ENCODE data around the gene LRPAP1.
"Not testable (repeated sequence)": the region's sequence is repeated elsewhere in the genome, so short reads cannot be mapped to it uniquely, and the experiment has no call there.

Gene LRPAP1, protein sequence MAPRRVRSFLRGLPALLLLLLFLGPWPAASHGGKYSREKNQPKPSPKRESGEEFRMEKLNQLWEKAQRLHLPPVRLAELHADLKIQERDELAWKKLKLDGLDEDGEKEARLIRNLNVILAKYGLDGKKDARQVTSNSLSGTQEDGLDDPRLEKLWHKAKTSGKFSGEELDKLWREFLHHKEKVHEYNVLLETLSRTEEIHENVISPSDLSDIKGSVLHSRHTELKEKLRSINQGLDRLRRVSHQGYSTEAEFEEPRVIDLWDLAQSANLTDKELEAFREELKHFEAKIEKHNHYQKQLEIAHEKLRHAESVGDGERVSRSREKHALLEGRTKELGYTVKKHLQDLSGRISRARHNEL

DNA sequence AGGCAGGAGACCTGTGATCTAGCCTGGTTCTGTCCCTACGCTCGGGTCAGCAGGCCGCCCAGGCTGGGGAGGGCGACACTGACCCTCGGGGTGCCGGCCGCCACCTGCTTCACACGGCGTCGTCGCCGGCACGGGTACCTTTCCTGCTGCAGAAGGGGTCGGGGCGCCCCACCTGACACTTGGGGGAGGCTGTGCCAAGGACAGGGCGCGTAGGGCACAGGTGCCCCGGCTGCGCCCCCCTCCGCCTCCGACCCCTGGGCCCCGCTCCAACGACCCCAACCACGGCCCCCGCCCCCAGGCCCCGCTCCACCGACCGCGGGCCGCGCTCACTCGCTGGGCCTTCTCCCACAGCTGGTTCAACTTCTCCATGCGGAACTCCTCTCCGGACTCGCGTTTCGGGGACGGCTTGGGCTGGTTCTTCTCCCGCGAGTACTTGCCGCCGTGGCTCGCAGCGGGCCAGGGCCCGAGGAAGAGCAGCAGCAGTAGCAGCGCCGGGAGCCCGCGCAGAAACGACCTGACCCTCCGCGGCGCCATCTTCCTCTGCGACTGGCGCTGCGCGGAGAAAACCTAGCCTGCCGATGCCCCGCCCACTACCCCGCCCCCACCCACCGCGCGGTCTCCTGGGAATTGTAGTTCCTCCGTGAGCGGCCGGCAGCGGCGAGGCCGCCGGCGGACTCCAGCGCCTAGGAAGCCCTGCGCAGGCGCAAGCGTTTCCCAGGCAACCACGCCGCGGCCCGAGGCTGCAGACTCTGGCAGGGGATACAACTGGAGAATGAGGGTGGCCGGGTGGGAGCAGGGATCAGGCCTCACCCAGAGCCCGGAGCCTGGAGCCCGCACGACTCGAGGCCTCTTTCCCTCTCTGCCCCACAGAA lies at the start of gene LRPAP1:
TSS of gene LRPAP1 (minus strand) at position 544 of the 872 bp plus-strand sequence. CDS start at position 534, 10 bp downstream.
- DNase-seq = peak; percentile 89

DNA sequence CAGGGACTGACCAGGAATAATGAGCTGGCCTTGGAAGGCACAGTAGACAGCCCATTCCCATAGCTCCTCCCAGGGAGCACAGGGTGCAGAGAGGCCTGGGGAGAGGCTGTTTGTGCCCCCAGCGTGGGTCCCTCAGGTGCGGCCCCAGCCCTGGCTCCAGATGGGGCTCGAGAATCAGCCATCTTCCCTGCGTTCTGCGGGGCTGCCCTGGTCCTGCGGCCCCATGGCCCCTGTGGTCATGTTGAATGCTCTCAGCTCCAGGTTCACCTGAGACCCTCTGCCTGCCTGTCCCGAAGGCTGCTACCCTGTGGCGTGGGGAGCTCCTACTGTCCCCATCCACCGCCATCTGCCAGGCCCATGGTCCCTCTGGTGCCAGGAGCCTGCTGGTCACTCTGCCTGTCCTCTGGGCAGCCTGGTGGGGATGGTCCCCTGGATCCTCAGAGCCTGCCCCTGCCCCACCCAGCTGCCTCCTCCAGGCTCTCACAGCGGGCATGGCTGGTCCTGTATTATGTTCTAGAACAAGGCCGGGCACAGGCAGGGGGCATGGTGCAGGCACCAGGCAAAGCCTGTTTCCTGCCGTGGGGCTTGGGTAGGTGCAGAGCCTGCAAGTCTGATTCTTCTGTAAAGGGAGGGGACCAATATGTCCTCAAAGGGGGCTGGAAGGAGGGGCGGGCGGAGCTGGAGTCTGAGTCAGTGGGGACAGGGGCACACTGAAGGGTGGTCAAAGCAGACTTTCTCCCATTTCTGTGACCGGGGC lies 49.3 kb upstream of the LRPAP1 start:
- DNase-seq = not testable (repeated sequence)

DNA sequence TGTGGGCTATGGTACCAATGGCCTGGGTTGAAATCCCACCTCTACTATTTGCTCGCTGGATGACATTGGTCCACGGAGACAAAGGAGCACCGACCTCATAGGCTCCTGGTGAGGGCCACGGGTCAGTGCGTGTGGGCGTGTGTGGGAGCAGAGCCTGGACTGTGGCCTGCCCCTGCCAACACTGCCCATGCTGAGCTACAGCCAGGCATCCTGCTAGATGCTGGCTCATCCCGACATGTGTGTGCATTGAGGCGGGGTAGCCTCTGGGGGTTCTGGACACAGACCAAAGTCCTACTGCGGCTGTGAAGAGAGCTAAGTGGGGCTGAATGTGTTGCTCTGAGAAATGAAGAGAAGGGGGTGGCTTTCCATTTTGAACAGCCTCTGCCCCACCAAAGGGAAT lies 48.6 kb upstream of the LRPAP1 start:
- DNase-seq = not testable (repeated sequence)

DNA sequence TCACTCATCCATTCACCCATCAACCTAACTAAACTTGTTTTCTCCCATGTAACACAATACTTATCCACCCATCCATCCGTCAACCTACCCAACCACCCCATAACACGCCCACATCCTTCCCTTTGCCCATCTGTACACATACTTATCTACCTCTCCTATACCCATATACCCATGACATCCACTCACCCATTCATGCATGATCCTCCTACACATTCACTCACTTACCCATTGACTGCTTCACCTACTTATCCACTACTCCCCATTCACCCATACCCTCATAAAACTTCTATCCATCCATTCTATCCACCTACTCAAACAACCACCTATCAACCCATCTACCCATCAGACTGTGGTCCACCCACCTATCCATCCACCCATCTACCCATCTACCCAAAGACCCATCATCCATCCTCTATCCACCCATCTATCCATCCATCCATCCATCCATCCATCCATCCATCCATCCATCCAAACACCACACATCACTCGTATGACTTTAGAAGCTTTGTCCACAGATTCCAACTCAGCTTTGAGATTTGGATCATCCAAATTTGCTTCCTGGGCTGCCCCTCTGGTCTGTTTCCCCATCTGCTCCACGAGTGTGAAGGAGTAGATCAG lies 46.4 kb upstream of the LRPAP1 start:
- DNase-seq = not testable (repeated sequence)

DNA sequence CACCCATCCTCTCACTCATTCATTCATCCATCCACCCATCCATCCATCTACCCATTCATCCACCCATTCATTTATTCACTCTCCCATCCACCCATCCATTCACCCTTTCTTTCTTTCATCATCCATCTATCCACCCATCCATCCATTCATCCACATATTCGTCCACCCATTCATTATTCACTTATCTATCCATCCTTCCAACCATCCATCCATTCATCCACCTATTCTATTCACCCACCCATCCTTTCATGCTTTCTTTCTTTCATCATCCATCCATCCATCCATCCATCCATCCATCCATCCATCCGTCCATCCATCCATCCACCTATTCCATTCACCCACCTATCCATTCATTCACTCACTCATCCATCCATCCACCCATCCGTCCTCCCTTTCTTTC lies 45.8 kb upstream of the LRPAP1 start:
- not testable (repeated sequence) for DNase-seq

DNA sequence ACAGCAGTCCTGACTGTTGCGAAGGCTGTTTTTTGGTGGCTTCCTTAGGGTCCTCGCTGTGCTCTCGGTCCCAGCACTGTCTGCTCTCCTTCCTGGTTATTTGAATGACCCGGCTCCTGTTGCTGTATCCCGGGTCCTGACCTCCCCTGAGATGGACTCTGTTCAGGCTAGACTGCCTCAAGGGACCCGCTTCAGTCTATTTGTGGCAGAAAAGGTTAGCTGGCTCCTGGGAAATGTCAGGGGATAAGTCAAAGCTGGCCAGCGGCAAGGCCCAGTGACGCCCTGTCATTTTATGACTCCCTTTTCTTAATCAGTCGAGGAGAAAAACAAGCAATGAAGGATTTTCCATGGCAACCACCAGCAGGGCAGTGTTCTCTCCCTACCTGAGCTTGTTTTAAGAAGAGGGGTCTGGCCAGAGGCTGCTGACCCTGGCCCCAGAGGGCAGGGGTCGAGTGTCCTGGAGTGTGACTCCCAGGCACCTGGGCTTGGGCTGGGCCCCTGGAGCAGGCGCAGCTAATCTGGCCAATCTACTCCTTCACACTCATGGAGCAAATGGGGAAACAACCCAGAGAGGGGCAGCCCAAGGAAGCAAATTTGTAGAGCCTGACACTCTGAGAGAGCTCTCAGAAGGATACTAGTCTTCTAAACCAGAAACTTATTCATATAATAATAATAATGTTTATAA lies 45.1 kb upstream of the LRPAP1 start:
- DNase-seq = not testable (repeated sequence)

DNA sequence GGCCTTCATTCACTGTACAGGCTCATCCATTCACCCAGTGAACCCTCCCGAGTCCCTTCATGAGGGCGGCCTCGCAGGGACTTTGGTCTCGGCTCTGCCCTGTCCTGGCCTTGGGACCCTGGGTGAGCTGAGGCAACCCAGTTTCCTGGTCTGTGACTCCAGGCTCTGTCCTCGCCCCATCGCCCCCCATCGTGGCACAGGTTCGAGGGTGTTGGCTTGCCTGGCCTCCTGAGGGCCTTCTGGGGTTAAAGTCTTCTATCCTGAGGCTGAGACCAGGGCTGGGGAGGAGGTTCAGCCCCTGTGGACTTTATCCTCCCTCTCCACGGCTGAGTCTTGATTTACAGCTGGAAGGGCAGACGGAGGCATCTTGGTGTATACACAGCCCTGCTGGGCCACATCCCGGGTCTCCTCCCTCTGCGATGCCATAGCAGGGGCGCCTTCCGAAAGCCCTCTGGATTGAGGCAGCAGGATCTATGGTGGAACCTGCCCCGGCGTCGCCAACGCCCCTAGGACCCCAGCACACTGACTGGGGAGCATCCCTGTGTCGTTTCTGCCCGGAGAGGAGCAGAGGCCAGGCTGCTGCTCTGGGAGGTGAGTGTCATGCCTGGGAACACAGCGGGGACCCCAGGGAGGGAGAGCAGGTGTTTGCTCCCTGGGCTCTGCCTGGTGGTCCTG lies 44.4 kb upstream of the LRPAP1 start:
- DNase-seq = not testable (repeated sequence)

DNA sequence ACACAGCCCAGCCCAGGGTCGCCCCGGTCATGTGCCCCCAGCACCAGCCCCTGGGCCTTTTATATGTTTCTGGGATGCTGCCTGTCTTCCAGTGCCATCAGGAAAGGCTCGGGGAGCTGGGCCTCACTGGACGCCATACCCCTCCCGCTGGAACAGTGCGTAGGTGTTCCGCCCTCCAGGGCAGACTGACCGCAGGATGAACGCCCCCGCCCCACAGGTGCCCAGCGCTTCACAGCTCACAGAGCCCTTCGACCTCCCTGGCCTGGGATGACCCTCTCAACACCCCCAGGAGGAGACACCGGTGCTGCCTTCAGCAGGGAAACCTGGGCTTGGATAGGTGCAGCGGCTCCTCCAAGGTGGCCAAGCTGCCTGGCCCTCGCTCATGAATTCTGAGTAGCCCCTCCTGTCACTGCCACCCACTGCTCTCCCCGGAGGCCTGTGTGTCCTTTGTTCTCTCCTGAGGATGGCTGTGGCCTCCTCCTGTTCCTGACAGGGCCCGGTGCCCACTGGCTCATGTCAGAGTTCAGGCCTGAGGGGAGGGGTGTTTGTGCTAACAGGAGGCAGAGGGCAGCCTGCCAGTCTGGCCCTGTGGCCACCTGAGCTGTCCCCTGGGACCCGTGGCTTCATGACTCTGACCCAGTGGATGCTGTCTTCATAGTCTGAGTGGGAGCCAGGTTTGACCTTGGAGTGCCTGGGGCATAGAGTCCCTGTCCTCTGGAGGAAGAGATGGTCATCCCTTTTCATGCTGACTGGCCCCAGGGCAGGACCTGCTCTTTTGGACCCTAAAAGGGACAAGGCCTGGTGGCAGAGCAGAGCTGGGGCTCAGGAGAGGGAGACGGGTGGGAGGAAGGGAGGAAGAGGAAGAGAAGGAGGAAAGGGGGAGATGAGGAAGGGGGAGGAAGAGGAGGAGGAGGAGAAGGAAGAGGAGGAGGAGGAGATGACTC lies 43.5 kb upstream of the LRPAP1 start:
- DNase-seq = not testable (repeated sequence)

DNA sequence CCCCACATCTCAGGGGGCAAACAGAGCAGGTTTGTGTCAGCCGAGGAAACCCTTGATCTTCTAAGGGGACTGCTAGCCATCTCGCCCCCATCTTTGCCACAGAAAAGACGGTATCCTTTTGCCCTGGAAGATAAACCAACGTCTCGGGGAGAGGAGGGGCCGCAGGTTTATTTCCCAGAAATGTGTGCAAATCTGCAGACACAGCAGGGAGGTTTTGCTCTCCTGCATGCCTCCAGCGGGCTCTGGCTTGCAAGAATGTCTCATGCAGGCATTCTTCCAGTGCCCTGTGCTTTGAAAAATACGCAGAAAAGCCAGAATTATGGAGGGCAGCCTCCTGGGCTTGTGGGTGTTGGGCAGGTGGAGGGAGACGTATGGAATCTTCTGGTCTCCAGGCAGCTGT lies 42.6 kb upstream of the LRPAP1 start:
- not testable (repeated sequence) for DNase-seq

DNA sequence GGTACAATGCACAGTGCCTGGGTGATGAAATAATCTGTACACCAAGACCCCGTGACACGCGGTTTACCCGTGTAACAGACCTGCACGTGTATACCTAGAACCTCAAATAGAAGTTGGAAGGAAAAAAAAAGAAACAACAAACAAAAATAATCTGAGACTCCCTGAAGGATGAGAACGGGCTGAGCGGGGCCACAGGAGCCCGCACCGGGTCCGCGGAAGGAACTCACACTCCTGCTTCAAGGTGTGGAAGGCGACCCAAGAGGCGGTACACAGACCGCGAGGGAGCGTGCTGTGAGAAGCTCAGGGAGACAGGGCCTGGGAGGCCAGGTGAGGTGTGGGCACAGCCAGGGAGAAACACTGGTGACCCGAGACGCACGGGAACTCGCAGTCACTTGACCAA lies 42.1 kb upstream of the LRPAP1 start:
- DNase-seq = not testable (repeated sequence)

DNA sequence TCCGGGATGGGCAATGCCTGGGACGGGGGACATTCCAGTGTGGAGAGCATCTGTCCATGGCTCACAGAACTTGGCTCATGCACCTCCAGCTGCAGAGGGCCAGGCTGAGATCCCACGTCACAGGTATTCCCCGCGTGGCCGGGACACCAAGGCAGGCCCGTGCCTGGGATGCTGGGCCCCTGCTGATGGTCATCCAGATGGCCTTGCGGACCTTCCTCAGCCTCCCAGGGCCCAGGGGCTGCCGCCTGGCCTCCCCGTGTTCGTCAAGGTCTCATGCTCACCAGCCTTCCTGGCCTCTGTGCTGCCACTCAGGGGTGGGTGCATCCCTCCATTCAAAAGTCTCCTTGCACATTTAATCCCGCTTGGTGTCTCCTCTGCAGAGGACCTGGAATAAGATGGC lies 40.9 kb upstream of the LRPAP1 start:
- no peak for DNase-seq

DNA sequence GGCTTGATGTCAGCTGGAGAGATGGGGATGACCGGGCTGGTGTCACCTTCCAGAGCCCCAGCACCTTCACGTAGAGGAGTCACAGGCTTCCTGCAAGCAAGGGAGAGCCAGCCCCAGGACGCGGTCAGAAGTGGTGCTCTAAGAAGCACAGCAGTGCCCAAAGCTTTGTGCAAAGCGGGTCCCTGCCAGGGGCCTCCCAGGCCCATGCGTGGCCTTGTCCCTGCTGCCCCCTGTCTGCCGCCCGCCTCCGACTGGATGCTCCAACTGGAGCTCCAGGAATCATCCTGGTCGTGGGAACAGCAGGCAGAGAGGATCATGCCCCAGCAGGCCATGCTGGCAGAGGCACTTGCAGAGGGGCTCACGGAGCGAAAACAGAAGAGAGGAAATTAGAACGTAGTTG lies 40.1 kb upstream of the LRPAP1 start:
- DNase-seq = no peak

DNA sequence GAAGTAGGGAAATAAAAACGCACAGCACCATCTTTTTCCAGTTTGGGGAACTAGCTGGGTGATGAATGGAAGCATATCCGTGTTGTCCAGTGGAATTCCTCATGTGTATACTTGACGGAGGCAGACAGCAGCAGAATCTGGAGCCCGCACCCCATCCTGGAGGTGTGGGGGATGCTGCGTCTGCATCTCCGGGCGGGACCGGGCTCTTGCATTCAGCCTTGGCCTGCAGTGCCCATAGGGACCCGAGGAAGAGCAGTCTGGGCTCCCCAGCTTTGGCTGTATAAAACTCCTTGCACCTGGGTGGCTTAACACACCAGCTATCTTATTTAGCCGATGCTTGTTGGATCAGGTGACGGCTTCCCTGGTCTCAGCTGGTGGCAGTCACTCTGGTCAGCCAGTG lies 39.7 kb upstream of the LRPAP1 start:
- no peak for DNase-seq

DNA sequence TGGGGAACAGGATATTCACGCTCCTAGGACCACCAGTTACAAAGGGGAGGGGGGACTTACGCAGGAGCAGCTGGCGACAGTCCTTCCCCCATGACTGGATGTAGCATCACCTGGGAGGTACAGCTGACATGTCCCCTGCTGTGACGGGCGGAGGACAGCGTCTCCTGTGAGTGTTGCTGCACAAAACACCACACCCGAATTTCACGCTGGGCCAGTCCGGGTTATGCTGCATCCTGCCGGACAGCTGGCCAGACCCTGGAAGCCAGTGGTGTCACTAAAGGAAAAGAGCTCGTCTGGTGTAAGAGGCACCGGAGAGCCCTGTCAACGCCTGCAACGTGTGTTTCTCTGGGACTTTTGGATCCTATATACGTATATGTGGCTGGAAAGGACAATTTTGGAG lies 38.7 kb upstream of the LRPAP1 start:
- DNase-seq = not testable (repeated sequence)

DNA sequence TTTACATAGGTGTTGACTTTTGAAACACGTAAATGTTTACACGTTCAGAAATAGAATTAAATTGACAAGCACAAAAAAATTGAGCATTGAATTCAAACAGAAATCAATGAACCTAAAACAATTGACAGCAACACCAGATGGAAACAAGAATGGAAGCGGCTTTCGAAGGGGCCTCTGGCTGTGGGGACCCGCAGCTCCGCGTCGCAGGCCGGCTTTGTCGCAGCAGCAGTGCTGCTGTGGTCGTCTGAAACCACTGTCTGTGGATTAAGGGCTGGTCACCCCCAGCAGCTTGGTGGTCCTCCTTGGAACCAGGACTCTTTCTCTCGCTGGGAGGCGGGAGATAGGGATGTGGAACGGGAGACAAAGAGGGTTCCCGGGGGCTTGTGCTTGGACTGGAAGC lies 37.4 kb upstream of the LRPAP1 start:
- DNase-seq = not testable (repeated sequence)

DNA sequence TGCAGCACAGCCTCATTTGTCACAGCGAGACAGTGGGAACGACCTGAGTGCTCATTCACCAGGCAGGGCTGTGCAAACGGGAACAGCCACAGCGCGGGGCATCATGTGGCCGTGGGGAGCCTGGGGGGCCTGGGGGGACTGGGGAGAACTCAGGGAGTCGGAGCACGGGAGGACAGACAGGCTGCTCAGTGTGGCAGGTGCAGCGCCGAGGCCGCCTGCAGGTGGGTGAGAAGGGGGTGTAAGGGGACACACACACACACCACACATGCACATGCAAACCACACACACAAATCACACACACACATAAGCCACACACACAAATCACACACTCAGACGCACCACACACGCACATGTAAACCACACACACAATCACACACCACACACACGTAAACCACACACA lies 34.5 kb upstream of the LRPAP1 start:
- not testable (repeated sequence) for DNase-seq

DNA sequence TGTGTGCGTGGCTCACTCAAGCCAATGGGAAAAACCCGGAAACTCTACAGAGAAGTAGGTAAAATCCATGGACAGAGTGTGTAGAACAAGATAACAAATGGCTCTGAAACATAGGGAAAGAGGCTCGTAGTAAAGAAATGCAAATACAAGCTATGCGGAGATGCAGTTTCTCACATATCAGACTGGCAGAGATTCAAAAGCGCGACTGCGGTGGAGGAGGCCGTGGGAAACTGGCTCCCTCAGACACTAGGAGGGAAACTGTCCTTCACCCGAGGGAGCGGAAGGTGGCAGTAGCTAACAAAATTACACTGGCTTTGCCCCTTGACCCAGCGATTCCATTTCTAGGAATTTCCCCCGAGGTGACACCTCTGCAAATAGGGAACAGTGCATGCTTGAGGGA lies 34.1 kb upstream of the LRPAP1 start:
- not testable (repeated sequence) for DNase-seq

DNA sequence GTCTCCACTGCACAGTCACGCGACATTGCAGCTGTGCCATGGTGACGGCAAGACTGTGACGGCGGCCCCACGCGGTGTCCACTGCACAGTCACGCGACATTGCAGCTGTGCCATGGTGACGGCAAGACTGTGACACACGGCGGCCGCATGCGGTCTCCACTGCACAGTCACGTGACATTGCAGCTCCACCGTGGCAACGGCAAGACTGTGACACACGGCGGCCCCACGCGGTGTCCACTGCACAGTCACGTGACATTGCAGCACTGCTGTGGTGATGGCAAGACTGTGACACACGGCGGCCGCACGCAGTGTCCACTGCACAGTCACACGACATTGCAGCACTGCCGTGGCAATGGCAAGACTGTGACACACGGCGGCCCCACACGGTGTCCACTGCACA lies 32.7 kb upstream of the LRPAP1 start:
- not testable (repeated sequence) for DNase-seq

DNA sequence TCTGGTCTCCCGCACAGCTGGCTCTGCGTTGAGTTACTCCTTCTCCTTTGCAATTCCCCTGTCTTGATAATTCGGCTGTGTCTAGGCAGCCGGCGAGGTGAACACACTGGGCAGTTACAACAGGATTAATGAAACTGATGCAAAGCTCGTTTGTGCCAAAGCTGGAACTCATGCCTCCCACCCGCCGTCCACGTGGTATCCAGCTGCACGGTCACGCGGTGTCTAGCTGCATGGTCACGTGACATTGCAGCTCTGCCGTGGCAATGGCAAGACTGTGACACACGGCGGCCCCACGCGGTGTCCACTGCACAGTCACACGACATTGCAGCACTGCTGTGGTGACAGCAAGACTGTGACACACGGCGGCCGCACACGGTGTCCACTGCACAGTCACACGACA lies 31.2 kb upstream of the LRPAP1 start:
- no peak for DNase-seq

DNA sequence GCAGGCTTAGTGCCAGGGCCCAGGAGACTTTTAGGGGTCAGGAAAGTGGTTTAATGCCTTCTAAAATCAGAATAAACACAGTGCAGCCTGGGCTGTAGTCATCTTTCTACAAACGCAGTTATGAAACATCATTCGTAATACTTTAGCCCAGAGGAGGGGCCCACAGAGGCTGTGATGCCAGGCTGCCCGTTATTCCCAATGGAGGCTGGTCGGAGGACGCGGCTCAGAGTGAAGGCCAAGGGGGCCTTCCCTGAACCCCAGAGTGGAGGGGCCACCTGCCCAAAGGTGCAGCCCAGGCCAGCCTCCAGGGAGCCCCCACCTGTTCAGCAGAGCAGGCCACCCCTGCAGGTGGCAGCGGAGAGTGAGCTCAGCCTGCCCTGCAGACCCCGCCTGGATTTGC lies 29.9 kb upstream of the LRPAP1 start:
- not testable (repeated sequence) for DNase-seq
